Measurements from ENCODE around the gene FGF14. TPM values are rescaled to one million over a fixed set of nuclear protein-coding genes. Genes with fewer than 3 reads are reported as not detected.

Gene FGF14
- total and polyA plus RNA-seq, 2 experiments from 2014 or later, result 0.73 TPM; not detected in 1

GRCh38 chr13:101736566-101736965, 665.3 kb downstream of the FGF14 start:
- Histone ChIP-seq H3K27me3 (no peaks in the 10 kb centered on the region), H3K9me3 (ENCODE audit: low read depth) (no peaks in the 10 kb centered on the region), H4K20me1 (ENCODE audit: insufficient read depth, poor library complexity, severe bottlenecking) (no peaks in the 10 kb centered on the region), H3K79me2 (no peaks in the 10 kb centered on the region), H3K4me3 (no peak overlapping the region), H3K9me2 (replicated peaks; ENCODE audit: insufficient read depth) (no peaks in the 10 kb centered on the region), H2AFZ (no peak overlapping the region), H3K36me3 (replicated peaks; ENCODE audit: insufficient read depth, low read depth) (no peaks in the 10 kb centered on the region), H3K4me2 (no peak overlapping the region), H3K27ac (no peak overlapping the region), H3K4me1 (ENCODE audit: insufficient read depth) (no peaks in the 10 kb centered on the region)
- WGBS (ENCODE audit: low lambda C conversion rate, missing lambda C conversion rate), result 57% methylated on average over 3 of the region's 3 CpGs
- no peak for DNase-seq (ENCODE audit: low spot score)
- TF ChIP-seq EZH2 (IDR thresholded peaks at IDR 0.05; ENCODE audit: borderline replicate concordance) (no peak), CTCF (IDR thresholded peaks at IDR 0.05; ENCODE audit: poor library complexity) (no peak), EZH2phosphoT487 (IDR thresholded peaks at IDR 0.05; ENCODE audit: low read depth, severe bottlenecking, unreplicated experiment) (no peak)

DNA sequence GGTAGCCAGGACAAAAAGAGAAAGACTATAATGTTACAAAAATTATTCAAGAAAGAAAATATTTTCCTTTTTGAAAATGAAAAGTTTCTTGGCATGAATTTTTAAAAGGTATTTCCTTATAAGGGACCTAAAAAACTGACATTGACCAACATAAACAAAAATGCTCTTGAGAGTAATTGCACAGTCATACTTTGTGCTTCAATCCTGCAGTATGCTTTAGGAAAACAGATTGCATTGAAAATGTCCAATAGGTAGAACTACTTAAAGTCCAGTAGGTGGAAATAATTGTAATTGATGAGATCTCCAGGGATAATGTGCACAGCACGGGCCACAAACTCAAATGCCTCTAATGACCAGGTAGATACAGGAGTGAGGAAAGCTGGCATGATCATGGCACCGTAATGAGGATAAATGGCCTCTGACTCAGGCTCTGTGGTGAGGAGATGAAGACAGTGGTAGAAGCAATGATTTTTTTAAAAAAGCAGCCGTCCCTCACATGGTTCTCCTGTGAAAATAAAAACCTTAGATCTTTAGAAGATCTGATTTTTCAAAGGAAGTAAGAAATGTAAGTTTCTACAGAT, 671.3 kb downstream of the FGF14 start:
- H3K4me3 ChIP-seq, result no peak overlapping the region
- no peak for DNase-seq (ENCODE audit: low spot score)
- no peak overlapping the region for H3K4me2 ChIP-seq
- no peaks in the 10 kb centered on the region for H3K36me3 ChIP-seq (replicated peaks; ENCODE audit: insufficient read depth, low read depth)
- H3K79me2 ChIP-seq, result no peaks in the 10 kb centered on the region
- no peak overlapping the region for H2AFZ ChIP-seq
- no peaks in the 10 kb centered on the region for H3K27me3 ChIP-seq
- H3K9me3 ChIP-seq (ENCODE audit: low read depth), result no peaks in the 10 kb centered on the region
- no peak overlapping the region for H3K27ac ChIP-seq
- no peaks in the 10 kb centered on the region for H4K20me1 ChIP-seq (ENCODE audit: insufficient read depth, poor library complexity, severe bottlenecking)
- H3K9me2 ChIP-seq (replicated peaks; ENCODE audit: insufficient read depth), result no peaks in the 10 kb centered on the region
- WGBS (ENCODE audit: low lambda C conversion rate, missing lambda C conversion rate), result 85% methylated on average over 3 of the region's 3 CpGs
- H3K4me1 ChIP-seq (ENCODE audit: insufficient read depth), result no peaks in the 10 kb centered on the region
- TF ChIP-seq EZH2phosphoT487 (IDR thresholded peaks at IDR 0.05; ENCODE audit: low read depth, severe bottlenecking, unreplicated experiment), result no peak
- no peak for TF ChIP-seq EZH2 (IDR thresholded peaks at IDR 0.05; ENCODE audit: borderline replicate concordance)
- TF ChIP-seq CTCF (IDR thresholded peaks at IDR 0.05; ENCODE audit: poor library complexity), result no peak

GRCh38 chr13:101728615-101729014, 673.2 kb downstream of the FGF14 start:
- no peak overlapping the region for H3K27ac ChIP-seq
- no peaks in the 10 kb centered on the region for H3K9me3 ChIP-seq (ENCODE audit: low read depth)
- H3K9me2 ChIP-seq (replicated peaks; ENCODE audit: insufficient read depth), result no peaks in the 10 kb centered on the region
- no peak for TF ChIP-seq EZH2 (IDR thresholded peaks at IDR 0.05; ENCODE audit: borderline replicate concordance)
- no peak overlapping the region for H3K4me3 ChIP-seq
- 71% methylated on average over 3 of the region's 3 CpGs for WGBS (ENCODE audit: low lambda C conversion rate, missing lambda C conversion rate)
- no peak overlapping the region for H3K4me2 ChIP-seq
- no peaks in the 10 kb centered on the region for H3K36me3 ChIP-seq (replicated peaks; ENCODE audit: insufficient read depth, low read depth)
- H4K20me1 ChIP-seq (ENCODE audit: insufficient read depth, poor library complexity, severe bottlenecking), result no peaks in the 10 kb centered on the region
- DNase-seq (ENCODE audit: low spot score), result no peak
- no peaks in the 10 kb centered on the region for H3K79me2 ChIP-seq
- no peak overlapping the region for H2AFZ ChIP-seq
- H3K27me3 ChIP-seq, result no peaks in the 10 kb centered on the region
- H3K4me1 ChIP-seq (ENCODE audit: insufficient read depth), result no peaks in the 10 kb centered on the region

DNA sequence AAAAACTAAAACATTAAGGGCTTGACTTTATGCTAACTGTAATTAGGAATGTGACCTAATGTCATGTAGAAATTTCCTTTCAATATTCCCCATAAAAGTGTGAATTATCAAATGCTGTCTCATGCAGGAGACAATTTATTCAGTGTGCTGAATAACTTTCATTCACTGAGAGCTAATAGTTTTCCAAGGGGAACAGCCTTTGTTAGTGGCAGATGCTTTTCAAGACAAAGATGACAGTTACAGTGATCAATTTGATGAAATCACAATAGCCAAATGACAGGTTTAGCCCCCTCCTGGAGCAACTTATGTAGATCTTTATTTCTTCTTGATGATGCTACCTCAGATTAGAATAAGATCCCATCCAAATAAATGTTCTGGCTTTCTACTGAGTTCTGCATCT, 673.8 kb downstream of the FGF14 start:
- Histone ChIP-seq H3K4me2 (no peak overlapping the region), H2AFZ (no peak overlapping the region), H3K9me3 (ENCODE audit: low read depth) (no peaks in the 10 kb centered on the region), H4K20me1 (ENCODE audit: insufficient read depth, poor library complexity, severe bottlenecking) (no peaks in the 10 kb centered on the region), H3K36me3 (replicated peaks; ENCODE audit: insufficient read depth, low read depth) (no peaks in the 10 kb centered on the region), H3K27ac (no peak overlapping the region), H3K4me1 (ENCODE audit: insufficient read depth) (no peaks in the 10 kb centered on the region), H3K27me3 (no peaks in the 10 kb centered on the region), H3K79me2 (no peaks in the 10 kb centered on the region), H3K9me2 (replicated peaks; ENCODE audit: insufficient read depth) (no peaks in the 10 kb centered on the region), H3K4me3 (no peak overlapping the region)
- no peak for TF ChIP-seq CTCF (IDR thresholded peaks at IDR 0.05; ENCODE audit: poor library complexity)
- TF ChIP-seq EZH2phosphoT487 (IDR thresholded peaks at IDR 0.05; ENCODE audit: low read depth, severe bottlenecking, unreplicated experiment), result no peak
- TF ChIP-seq EZH2 (IDR thresholded peaks at IDR 0.05; ENCODE audit: borderline replicate concordance), result no peak
- DNase-seq (ENCODE audit: low spot score), result no peak
